Measurements from ENCODE around the gene PARS2.
A peak's percentile ranks its signal among the peaks of the same experiment; 100 is the strongest.

Gene PARS2

DNA sequence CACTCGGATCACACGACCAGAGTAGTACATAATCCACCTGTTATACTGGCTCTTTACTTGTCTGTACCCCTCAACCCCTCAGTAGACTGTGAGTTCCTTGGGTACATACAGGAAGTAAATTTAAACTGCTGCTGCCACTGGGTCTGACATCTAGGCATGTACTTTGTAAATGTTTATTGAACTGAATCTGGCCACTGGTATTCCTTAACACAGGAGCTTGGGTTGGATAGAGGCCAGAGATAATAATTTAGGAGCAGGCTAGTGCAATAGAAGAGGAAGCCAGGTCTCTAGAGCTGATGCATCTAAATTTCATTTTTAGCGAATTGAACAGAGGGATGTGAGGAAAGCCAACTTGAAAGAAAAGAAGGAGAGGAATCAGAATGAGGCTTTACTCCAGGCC, 36.3 kb downstream of the PARS2 start:
- DNase-seq, result no peak

DNA sequence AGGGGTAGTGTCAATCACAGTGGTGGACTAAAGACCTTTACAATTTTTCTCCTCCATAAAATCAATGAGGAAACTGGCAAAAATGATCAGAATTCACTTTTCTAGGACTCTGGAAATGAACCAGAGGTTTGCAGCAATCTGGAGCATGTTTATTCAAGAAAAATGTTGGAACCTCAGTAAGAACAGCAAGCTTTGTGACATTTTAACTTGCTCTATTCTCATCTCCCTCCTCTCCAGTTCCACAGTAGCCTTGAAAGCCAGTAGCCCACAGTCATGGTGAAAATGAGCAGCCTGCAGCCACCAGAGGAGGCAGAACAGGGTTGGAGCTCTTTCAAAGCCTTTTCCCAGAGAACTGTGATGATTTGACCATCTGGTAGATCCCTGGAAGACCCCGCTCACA, 39.6 kb downstream of the PARS2 start:
- no peak for DNase-seq

DNA sequence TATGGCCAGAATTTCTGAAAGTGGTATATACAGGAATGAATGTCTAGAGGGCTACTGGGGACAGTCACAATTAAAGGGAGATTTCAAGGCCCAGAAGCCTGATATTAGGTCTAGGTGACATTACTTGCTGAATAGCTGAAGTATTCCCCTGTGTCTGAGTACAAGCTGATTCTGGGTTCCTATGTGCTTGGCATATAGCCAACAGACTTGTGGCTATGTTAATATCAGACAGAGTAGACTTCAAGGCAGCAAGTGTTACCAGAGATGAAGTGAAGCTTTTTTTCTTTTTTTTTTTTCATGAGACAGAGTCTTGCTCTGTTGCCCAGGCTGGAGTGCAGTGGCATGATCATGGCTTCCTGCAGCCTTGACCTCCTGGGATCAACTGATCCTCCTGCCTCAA, 40.3 kb downstream of the PARS2 start:
- no peak for DNase-seq

DNA sequence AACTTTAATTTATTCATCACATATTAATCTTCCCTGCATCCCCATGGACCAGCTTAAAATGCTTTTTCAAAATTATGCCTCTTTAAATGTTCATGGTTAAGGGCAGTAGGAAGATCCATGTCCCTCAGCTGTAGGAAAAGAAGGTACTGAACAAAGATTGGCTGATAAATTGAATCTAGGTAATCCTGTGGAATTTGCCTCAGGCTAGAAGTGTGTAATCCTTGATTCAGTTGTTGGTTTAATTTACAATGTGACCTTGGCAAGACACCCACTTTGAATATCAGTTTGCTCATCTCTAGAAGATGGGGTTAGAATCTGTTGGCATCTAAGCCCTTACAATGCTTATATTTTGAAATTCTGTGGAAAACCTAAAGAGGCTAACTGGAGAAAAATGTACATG, 42.6 kb downstream of the PARS2 start:
- no peak for DNase-seq

DNA sequence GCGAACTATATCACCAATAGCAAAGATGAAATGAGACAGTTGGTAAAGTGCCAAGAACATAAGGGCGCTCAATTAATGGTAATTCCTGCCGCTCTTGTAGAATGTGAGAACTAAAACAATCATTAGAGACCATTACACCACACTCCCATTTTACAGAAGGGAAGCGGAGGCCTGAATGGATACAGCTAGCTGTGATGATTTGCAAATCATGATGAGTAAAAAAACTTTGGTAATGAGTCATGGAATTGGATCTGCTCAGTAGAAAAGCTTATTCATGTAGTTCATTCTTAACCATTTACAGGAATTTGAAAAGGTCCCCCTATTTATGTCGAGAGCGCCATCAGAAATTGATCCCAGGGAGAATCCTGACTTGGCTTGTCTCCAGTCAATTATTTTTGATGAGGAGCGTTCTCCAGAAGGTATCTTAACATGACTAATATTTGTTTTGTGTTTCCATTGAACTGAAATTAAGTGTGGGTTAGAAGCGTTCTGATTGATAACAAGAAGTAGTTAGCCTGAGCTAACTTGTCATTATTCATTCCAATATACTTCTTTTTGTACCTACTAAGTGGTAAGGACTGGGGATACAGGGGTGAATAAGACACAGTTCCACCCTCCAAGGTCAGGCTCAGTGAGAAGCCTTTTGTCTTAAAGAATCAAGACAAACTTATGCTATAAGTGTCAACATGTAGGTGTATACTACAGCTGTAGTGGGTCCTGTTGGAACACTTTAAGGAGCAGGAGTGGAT, 47.9 kb downstream of the PARS2 start:
- peak in 1 of 4 experiments; percentile 52 for DNase-seq

DNA sequence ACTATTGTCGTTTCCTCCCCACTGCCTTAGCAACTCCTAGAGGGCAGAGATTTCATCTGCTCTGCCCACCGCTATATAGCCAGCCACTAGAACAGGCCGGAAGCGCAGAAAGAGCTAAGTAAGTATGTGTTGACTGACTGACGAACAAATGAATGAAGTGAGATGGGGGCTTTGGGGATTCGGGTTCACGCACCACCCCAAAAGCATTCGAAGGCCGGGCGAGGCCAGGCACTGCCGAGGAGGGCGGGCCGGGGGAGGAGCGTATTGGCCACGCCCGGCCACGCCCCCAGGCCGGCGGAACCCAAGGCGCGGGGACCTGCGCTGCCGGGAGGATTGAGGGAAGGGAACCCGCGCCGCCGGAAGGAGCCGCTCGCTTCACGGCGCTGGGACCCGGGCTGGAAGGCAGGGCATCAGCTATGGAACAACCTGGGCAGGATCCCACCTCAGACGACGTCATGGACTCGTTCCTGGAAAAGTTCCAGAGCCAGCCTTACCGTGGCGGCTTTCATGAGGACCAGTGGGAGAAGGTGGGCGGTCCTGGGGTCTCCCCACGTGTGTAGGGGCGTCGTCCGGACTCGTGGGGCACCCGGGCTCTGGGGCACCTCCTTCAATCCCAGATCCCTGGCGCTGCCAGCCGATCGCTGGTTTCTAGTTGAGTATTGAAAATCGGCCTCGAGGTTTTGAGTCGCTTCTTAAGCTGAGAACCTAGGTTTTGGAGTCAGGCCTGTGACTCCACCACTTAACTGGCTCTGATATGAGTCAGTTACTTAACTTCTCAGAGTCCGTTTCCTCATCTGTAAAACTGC, 48.6 kb downstream of the PARS2 start, which contains the start of gene TTC4:
Gene TTC4 (plus strand): TSS at position 369 of the 806 bp plus-strand sequence. CDS start 48 bp downstream, at position 417.
- DNase-seq, result peak; percentile 90 to 96 (median 94)

DNA sequence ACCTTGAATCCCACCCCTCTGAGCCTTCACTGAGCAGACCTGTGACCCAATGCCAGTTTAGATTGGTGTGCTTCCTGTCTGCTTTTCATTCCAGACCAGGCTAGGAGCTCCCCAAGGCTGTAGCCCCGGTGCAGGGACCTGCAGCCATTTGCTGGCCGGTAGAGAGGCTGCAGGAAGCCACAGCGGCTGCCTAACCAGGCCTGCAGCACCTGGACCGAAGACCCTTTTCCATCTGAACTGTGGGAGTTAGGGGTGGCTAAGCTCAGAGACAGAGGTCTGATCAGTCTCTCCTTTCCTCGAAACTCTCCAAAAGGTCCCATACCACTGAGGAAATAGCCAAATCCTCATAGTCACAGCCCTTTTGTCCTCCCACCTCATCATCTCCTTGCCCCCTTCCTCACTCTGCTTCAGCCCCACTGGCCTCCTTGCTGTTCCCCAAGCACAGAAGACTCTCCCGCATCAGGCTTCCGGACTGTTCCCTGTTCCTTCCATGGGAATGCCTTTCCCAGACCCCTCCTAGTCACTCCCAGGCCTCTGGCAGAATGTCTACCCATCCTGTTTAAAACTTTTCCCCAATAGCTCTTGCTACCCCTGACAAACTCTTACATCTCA, 49.3 kb downstream of the PARS2 start:
- DNase-seq, result no peak

DNA sequence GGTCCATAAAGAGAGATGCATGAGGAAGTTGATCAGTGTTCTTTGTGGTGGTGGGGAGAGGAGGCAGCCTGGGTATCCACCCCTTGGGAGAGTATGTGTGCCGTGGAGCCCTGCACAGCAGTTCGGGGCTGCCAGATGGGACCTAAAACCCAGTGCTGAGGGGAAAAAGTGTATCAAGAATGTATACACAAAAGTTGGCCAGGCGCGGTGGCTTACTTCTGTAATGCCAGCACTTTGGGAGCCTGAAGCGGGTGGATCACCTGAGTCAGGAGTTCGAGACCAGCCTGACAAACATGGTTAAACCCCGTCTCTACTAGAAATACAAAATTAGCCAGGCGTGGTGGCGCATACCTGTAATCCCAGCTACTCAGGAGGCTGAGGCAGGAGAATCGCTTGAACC, 52.8 kb downstream of the PARS2 start:
- no peak for DNase-seq

DNA sequence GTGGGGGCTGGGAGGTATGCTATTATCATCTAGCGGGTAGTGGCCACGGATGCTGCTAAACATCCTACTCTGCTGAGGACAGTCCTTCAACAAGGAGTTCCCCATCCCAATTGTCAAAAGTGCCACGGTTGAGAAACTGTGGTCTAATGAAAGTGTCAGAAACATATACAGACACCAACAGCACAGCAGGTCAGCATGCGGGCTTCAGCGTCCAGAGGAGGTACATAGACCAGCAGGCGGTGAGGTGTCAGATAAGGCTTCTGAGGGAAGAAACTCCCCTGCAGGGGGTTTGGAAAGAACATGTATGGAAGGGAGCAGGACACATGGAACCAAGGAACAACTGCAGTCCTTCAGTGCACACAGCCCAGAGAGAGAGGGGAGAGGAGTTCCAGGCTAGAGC, 53.5 kb downstream of the PARS2 start:
- DNase-seq, result no peak

DNA sequence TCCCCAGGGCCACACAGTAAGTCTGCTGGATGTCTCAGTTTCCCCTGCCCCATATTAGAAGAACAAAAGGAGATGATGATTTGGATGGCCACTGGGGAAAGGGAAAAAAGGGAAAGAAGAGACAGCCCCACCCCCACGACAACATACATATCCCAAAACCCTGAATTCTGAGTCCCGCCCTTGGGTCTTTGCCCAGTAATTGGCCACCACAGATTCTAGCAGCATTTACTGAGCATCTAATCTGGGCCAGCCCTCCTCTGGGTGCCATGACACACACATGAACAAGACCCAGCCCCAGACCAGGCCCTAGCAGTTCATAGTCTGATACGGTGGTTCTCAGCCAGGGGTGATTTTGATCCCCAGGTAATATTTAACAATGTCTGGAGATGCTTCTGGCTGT, 53.9 kb downstream of the PARS2 start:
- no peak for DNase-seq

DNA sequence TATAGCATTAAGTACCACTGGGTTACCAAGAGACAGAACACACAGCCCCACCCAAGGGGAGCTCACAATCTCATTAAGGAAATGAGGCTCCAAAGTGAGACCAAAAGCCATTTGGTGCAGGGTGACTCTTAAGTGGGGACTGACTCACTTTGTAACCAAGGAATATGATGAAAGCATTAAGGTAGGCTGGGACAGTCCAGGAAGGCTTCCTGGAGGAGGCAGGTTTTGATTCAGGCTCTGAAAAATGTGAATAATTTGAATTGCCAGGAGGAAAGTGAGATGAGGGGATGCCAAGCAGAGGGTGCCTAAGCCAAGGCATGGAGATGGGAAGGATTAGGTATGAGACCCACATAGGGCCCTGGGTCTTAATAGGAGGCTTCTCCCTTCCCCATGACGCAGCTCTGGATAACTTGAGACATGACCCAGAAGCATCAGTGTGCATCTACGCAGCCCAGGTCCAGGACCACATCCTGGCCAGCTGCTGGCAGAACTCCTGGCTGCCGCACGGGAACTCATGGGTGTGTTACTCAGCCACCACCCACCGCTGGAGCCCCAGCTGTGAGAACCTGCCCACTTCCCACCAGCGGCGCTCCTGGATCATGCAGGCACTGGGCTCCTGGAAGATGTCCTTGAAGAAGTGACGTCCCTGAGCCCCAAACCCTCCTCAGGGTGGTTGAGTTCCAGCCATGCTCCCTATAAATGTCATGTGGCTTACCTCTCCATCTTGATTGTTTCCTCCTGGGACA, 54.6 kb downstream of the PARS2 start:
- DNase-seq, result no peak

DNA sequence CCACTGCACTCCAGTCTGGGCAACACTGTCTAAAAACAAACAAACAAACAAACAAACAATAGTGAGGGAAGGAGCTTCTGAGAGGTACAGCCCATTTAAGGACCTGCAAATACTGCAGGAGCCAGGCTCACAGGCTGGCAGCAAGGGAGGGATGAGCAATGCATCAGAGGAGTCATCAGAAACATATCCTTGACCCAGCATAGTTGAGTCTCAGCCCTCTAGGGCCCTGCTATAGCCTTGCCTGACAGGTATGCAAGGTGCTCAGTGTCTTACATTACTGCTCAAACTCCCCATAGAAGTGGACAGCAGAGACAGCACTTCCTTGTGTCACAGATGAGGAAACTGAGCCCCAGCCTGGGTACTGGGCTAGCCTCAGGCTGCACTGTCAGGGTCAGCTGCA, 55.9 kb downstream of the PARS2 start:
- no peak for DNase-seq
